ENCODE data around the gene SNTG2.

DNA sequence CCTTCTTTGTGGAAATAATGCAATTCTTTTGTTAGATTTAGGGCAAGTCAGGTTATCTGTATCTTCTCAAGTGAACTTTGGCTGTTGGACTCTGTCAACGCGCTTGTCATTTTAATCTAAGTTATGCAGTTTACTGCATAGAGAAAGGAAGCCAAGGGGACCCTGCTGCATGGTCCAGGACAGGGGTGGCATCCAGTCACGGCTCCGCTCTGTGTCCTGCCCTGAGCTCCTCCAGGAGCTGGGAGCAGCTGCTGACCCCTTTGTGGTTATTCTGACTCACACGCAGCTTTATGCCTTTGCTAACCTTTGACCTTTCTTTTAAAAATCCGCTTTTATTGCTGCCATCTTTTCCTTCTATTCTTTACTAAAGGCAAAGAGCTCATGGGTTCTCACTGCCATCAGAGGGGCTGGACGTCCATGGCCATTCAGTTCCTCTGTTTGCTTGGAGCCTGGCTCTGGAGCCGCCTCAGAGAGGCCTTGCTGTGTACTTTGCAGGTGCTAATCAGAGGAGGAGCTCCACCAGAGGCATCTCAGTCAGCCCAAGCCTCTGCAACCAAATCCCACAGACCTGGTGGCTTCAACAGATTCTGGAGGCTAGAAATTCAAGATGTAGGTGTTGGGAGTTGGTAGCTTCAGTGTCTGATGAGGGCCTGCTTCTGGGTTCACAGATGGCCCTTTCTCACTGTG is 39.3 kb downstream of the SNTG2 start:
- TF ChIP-seq EP300 (IDR thresholded peaks at IDR 0.05): no peak
- TF ChIP-seq, protein P1, sequence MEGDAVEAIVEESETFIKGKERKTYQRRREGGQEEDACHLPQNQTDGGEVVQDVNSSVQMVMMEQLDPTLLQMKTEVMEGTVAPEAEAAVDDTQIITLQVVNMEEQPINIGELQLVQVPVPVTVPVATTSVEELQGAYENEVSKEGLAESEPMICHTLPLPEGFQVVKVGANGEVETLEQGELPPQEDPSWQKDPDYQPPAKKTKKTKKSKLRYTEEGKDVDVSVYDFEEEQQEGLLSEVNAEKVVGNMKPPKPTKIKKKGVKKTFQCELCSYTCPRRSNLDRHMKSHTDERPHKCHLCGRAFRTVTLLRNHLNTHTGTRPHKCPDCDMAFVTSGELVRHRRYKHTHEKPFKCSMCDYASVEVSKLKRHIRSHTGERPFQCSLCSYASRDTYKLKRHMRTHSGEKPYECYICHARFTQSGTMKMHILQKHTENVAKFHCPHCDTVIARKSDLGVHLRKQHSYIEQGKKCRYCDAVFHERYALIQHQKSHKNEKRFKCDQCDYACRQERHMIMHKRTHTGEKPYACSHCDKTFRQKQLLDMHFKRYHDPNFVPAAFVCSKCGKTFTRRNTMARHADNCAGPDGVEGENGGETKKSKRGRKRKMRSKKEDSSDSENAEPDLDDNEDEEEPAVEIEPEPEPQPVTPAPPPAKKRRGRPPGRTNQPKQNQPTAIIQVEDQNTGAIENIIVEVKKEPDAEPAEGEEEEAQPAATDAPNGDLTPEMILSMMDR (IDR thresholded peaks at IDR 0.05): no peak

Data from esophagus muscularis mucosa (tissue), 3 donors.